ENCODE data around the gene PIK3CD. TPM values are rescaled to one million over a fixed set of nuclear protein-coding genes. Genes with fewer than 3 reads are reported as not detected.

The PIK3CD gene
- total RNA-seq, 1 donor from 2014 or later: 5.0 TPM

GRCh38 chr1:9654051-9654833 lies 2.7 kb downstream of the PIK3CD start:
- FAIRE-seq (no peak), DNase-seq (ENCODE audit: low read depth) (no peak)
- TF ChIP-seq, protein P1, sequence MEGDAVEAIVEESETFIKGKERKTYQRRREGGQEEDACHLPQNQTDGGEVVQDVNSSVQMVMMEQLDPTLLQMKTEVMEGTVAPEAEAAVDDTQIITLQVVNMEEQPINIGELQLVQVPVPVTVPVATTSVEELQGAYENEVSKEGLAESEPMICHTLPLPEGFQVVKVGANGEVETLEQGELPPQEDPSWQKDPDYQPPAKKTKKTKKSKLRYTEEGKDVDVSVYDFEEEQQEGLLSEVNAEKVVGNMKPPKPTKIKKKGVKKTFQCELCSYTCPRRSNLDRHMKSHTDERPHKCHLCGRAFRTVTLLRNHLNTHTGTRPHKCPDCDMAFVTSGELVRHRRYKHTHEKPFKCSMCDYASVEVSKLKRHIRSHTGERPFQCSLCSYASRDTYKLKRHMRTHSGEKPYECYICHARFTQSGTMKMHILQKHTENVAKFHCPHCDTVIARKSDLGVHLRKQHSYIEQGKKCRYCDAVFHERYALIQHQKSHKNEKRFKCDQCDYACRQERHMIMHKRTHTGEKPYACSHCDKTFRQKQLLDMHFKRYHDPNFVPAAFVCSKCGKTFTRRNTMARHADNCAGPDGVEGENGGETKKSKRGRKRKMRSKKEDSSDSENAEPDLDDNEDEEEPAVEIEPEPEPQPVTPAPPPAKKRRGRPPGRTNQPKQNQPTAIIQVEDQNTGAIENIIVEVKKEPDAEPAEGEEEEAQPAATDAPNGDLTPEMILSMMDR (IDR thresholded peaks at IDR 0.05; ENCODE audit: insufficient read depth, low read length, severe bottlenecking): no peak
- no peaks in the 10 kb centered on the region for H3K36me3 ChIP-seq (ENCODE audit: control insufficient read depth, insufficient read depth, low read length)
- no peak overlapping the region for H3K4me3 ChIP-seq (ENCODE audit: low read depth, low read length)
- H3K27me3 ChIP-seq (ENCODE audit: control insufficient read depth, insufficient read depth, low read length): peaks cover 11% of the 10 kb centered on the region

DNA sequence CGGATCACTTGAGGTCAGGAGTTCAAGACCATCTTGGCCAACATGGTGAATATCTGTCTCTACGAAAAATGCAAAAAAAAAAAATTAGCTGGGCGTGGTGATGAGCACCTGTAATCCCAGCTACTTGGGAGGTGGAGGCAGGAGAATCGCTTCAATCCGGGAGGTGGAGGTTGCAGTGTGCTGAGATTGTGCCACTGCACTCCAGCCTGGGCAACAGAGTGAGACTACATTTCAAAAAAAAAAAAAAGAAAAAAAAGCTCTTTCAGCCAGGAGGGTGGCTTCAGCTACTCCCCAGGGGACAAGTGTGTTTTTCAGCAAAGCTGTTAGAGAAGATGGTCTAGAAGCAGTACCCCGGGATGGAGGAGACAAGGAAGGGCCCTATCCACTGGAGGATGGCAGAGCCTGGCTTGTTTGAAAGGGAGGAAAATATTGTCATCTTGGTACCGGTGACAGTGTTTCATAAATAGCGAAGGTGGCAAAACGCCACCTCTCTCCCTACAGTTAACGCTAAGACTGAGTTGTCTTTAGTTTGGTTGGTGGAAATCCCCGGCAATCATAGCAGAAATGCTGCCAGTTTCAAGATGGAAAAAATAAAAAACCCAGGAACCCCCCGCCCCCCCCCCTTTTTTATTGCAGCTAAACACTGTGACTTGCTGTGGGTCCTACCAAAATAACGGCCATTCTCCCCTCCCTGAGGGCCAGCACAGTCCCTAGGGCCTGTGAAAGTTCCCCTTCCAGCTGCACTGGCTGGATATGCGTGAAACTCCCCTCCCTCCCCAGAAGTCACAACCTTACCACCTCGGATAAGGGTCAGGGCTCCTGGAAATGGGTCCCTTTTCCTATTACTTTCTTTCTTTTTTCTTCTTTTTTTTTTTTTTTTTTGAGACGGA lies 3.5 kb downstream of the PIK3CD start:
- Histone ChIP-seq H3K27me3 (ENCODE audit: control insufficient read depth, insufficient read depth, low read length) (peaks cover 11% of the 10 kb centered on the region), H3K4me3 (ENCODE audit: low read depth, low read length) (no peak overlapping the region)

DNA sequence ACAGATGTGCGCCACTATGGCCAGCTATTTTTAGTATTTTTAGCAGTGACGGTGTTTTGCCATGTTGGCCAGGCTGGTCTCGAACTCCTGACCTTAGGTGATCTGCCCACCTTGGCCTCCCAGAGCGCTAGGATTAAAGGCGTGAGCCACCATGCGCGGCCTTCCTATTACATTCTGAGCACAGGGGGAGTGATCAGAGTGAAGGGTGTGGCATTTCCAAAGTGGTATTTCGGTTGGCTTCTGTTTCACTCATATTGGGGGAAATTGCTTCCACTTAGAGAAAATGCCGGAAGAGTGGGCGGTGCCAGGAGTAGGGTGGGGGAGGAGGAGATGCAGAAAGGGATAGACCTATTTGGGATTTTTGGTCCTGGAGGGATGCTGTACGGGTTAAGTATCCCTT lies 4.3 kb downstream of the PIK3CD start:
- Histone ChIP-seq H3K36me3 (ENCODE audit: control insufficient read depth, insufficient read depth, low read length) (no peaks in the 10 kb centered on the region), H3K4me3 (ENCODE audit: low read depth, low read length) (no peak overlapping the region), H3K27me3 (ENCODE audit: control insufficient read depth, insufficient read depth, low read length) (peaks cover 10% of the 10 kb centered on the region)
- no peak for DNase-seq (ENCODE audit: low read depth)
- TF ChIP-seq, protein P1 (IDR thresholded peaks at IDR 0.05; ENCODE audit: insufficient read depth, low read length, severe bottlenecking): no peak
- no peak for FAIRE-seq

More for the DNA sequence above, 3.5 kb downstream of the PIK3CD start:
- FAIRE-seq: no peak
- TF ChIP-seq, protein P1 (IDR thresholded peaks at IDR 0.05; ENCODE audit: insufficient read depth, low read length, severe bottlenecking): no peak
- DNase-seq (ENCODE audit: low read depth): no peak
- H3K36me3 ChIP-seq (ENCODE audit: control insufficient read depth, insufficient read depth, low read length): no peaks in the 10 kb centered on the region

GRCh38 chr1:9657521-9658032 lies 6.0 kb downstream of the PIK3CD start:
- no peak for DNase-seq (ENCODE audit: low read depth)
- TF ChIP-seq, protein P1 (IDR thresholded peaks at IDR 0.05; ENCODE audit: insufficient read depth, low read length, severe bottlenecking): no peak

GRCh38 chr1:9658199-9658598 lies 6.7 kb downstream of the PIK3CD start:
- TF ChIP-seq, protein P1 (IDR thresholded peaks at IDR 0.05; ENCODE audit: insufficient read depth, low read length, severe bottlenecking): no peak

More at GRCh38 chr1:9657521-9658032, 6.0 kb downstream of the PIK3CD start:
- Histone ChIP-seq H3K4me3 (ENCODE audit: low read depth, low read length) (no peak overlapping the region), H3K36me3 (ENCODE audit: control insufficient read depth, insufficient read depth, low read length) (no peaks in the 10 kb centered on the region), H3K27me3 (ENCODE audit: control insufficient read depth, insufficient read depth, low read length) (peaks cover 3% of the 10 kb centered on the region)
- no peak for FAIRE-seq

More at GRCh38 chr1:9658199-9658598, 6.7 kb downstream of the PIK3CD start:
- no peak for FAIRE-seq
- H3K27me3 ChIP-seq (ENCODE audit: control insufficient read depth, insufficient read depth, low read length): no peaks in the 10 kb centered on the region
- H3K4me3 ChIP-seq (ENCODE audit: low read depth, low read length): no peak overlapping the region
- no peak for DNase-seq (ENCODE audit: low read depth)
- H3K36me3 ChIP-seq (ENCODE audit: control insufficient read depth, insufficient read depth, low read length): no peaks in the 10 kb centered on the region

Measured in bronchial epithelial cell (primary cell).